Smooth muscle cell (in vitro differentiated cells): ENCODE results near the gene GARIN5B. TPM values are rescaled to one million over a fixed set of nuclear protein-coding genes. Genes with fewer than 3 reads are reported as not detected.

Experiments
- DNase-seq: peaks from one replicate; lab custom pipeline; 2025; ENCODE audit not compliant: unreplicated experiment; lab: John Stamatoyannopoulos, UW
- H2AFZ ChIP-seq: fragments of 200-600 bp; sonication (generic); 2 replicates; pipeline ENCODE4 v1.6.0; 2016; ENCODE audit warnings: antibody characterized with exemption, low read depth, mild to moderate bottlenecking
- H3F3A ChIP-seq: fragments of 200-600 bp; sonication (generic); 2 replicates; pipeline ENCODE4 v1.6.0; 2017; ENCODE audit warnings: antibody characterized with exemption, low read depth
- H3K27ac ChIP-seq: fragments of 200-600 bp; sonication (generic); 2 replicates; pipeline ENCODE4 v1.5.1; 2016; ENCODE audit warnings: low read depth, mild to moderate bottlenecking
- H3K27me3 ChIP-seq: fragments of 200-600 bp; sonication (generic); 2 replicates; pipeline ENCODE4 v1.6.1; 2016; ENCODE audit warnings: low read depth, mild to moderate bottlenecking
- H3K36me3 ChIP-seq: fragments of 200-600 bp; sonication (generic); 2 replicates; pipeline ENCODE4 v1.5.1; 2016; ENCODE audit warnings: low read depth
- H3K4me1 ChIP-seq: fragments of 200-600 bp; sonication (generic); 2 replicates; pipeline ENCODE4 v1.5.1; 2016; ENCODE audit warnings: low read depth
- H3K4me2 ChIP-seq: fragments of 200-600 bp; sonication (generic); 2 replicates; pipeline ENCODE4 v1.6.0; 2016; ENCODE audit warnings: mild to moderate bottlenecking
- H3K4me3 ChIP-seq: fragments of 200-600 bp; sonication (generic); 2 replicates; pipeline ENCODE4 v1.5.1; 2016; ENCODE audit warnings: mild to moderate bottlenecking
- H3K79me2 ChIP-seq: fragments of 200-600 bp; sonication (generic); 2 replicates; pipeline ENCODE4 v1.6.0; 2016; ENCODE audit warnings: low read depth, mild to moderate bottlenecking
- H3K9ac ChIP-seq: fragments of 200-600 bp; sonication (generic); 2 replicates; pipeline ENCODE4 v1.6.0; 2016; ENCODE audit warnings: low read depth
- H3K9me3 ChIP-seq: fragments of 200-600 bp; sonication (generic); replicated peaks from 2 replicates; pipeline ENCODE4 v1.5.1; 2016; ENCODE audit warnings: low read depth
- H4K20me1 ChIP-seq: fragments of 200-600 bp; sonication (generic); 2 replicates; pipeline ENCODE4 v1.6.0; 2016; ENCODE audit warnings: low read depth
- CTCF ChIP-seq: fragments of 200-600 bp; sonication (generic); IDR thresholded peaks from 2 replicates; pipeline ENCODE4 v1.5.1; 2017; ENCODE audit warnings: borderline replicate concordance, mild to moderate bottlenecking, antibody characterized with exemption; ENCODE audit not compliant: insufficient read depth, poor library complexity, severe bottlenecking
- WGBS: methylation state at CpG from one replicate; pipeline ENCODE4 v1.1.7; 2016; ENCODE audit warnings: low lambda C conversion rate; 5-methylcytosine and 5-hydroxymethylcytosine counted together
- polyA plus RNA-seq: library from polyadenylated mRNA; unstranded; fragments of >200 nt; fragmentation: Nextera tagmentation; extraction: Ambion mirVana; gene quantifications from 2 replicates; pipeline ENCODE4 v1.2.1, GENCODE V29; 2016
- total RNA-seq: library from RNA; depleted of rRNA; stranded (reverse); fragments of >200 nt; gene quantifications from 2 replicates; pipeline ENCODE4 v1.2.3, GENCODE V29; 2014

The GARIN5B gene
- total and polyA plus RNA-seq, 2 experiments from 2014 or later, result 0.07 TPM; not detected in 1

GRCh38 chr19:55325172-55325571 lies 37.9 kb downstream of the GARIN5B start, which contains the start of gene TMEM150B:
Gene TMEM150B, minus strand, starts transcription at chr19:55325341. Its CDS starts 4,305 bp downstream, at chr19:55321036.
- TF ChIP-seq CTCF, result no peak
- WGBS, result 94% methylated on average over 14 of the region's 14 CpGs
- H3F3A ChIP-seq, result no peaks in the 10 kb centered on the region
- no peaks in the 10 kb centered on the region for H3K27me3 ChIP-seq
- no peak within 1 kb of the TSS for H3K27ac ChIP-seq
- DNase-seq, result no peak
- H3K4me3 ChIP-seq, result no peak within 1 kb of the TSS
- H3K4me2 ChIP-seq, result no peak within 1 kb of the TSS
- H4K20me1 ChIP-seq, result no peaks in the 10 kb centered on the region
- no peaks in the 10 kb centered on the region for H3K4me1 ChIP-seq
- no peaks in the 10 kb centered on the region for H3K79me2 ChIP-seq
- H3K36me3 ChIP-seq, result no peaks in the 10 kb centered on the region
- H3K9me3 ChIP-seq, result no peaks in the 10 kb centered on the region
- no peak within 1 kb of the TSS for H2AFZ ChIP-seq
- no peak within 1 kb of the TSS for H3K9ac ChIP-seq

- no peaks in the 10 kb centered on the region for H3K36me3 ChIP-seq
- H3K9ac ChIP-seq, result no peak overlapping the region
- no peaks in the 10 kb centered on the region for H3K79me2 ChIP-seq
- no peak for DNase-seq
- no peak overlapping the region for H3K4me3 ChIP-seq
- H3F3A ChIP-seq, result no peaks in the 10 kb centered on the region
- H3K4me2 ChIP-seq, result no peak overlapping the region
- no peak overlapping the region for H3K27ac ChIP-seq
- no peaks in the 10 kb centered on the region for H4K20me1 ChIP-seq
- H3K27me3 ChIP-seq, result no peaks in the 10 kb centered on the region
- no peak overlapping the region for H2AFZ ChIP-seq
- no peaks in the 10 kb centered on the region for H3K9me3 ChIP-seq
- H3K4me1 ChIP-seq, result no peaks in the 10 kb centered on the region
- whole genome bisulfite sequencing, result 85% methylated on average over 6 of the region's 6 CpGs
- no peak for TF ChIP-seq CTCF
Observed at GRCh38 chr19:55324662-55325061, 38.4 kb downstream of the GARIN5B start.

GRCh38 chr19:55322204-55322885 lies 40.7 kb downstream of the GARIN5B start:
- no peak overlapping the region for H3K27ac ChIP-seq

More at GRCh38 chr19:55322204-55322885, 40.7 kb downstream of the GARIN5B start:
- no peak overlapping the region for H3K4me3 ChIP-seq
- no peaks in the 10 kb centered on the region for H4K20me1 ChIP-seq
- H3K4me2 ChIP-seq, result no peak overlapping the region
- no peak overlapping the region for H3K9ac ChIP-seq
- no peaks in the 10 kb centered on the region for H3K36me3 ChIP-seq
- no peaks in the 10 kb centered on the region for H3K9me3 ChIP-seq
- H3F3A ChIP-seq, result no peaks in the 10 kb centered on the region
- no peaks in the 10 kb centered on the region for H3K27me3 ChIP-seq
- 87% methylated on average over 10 of the region's 12 CpGs for WGBS
- no peak overlapping the region for H2AFZ ChIP-seq
- TF ChIP-seq CTCF, result no peak
- H3K79me2 ChIP-seq, result no peaks in the 10 kb centered on the region
- H3K4me1 ChIP-seq, result no peaks in the 10 kb centered on the region
- DNase-seq, result no peak
